Measurements from ENCODE around the gene NTN4.

NTN4 gene

GRCh38 chr12:95803817-95804216 lies 13.3 kb upstream of the NTN4 start:
- Histone ChIP-seq H3K9ac (ENCODE audit: low read length) (no peak overlapping the region), H3F3A (ENCODE audit: insufficient read depth, low read length) (no peaks in the 10 kb centered on the region), H4K20me1 (ENCODE audit: insufficient read depth, low read length) (no peaks in the 10 kb centered on the region), H2AFZ (ENCODE audit: low read length) (no peak overlapping the region), H3K4me3 (ENCODE audit: low read depth, low read length, poor library complexity, severe bottlenecking) (no peak overlapping the region), H3K9me2 (ENCODE audit: low read depth, low read length) (no peaks in the 10 kb centered on the region), H3K4me2 (ENCODE audit: low read length) (no peak overlapping the region), H3K4me1 (ENCODE audit: insufficient read depth, low read length, severe bottlenecking) (no peaks in the 10 kb centered on the region), H3K79me2 (ENCODE audit: insufficient read depth, low read length) (no peaks in the 10 kb centered on the region), H3K36me3 (ENCODE audit: insufficient read depth, low read length) (no peaks in the 10 kb centered on the region), H3K27ac (ENCODE audit: low read depth, low read length, poor library complexity, severe bottlenecking) (no peak overlapping the region), H3K27me3 (ENCODE audit: insufficient read depth, low read length) (no peaks in the 10 kb centered on the region), H3K9me3 (ENCODE audit: low read length) (no peaks in the 10 kb centered on the region)
- TF ChIP-seq EZH2 (IDR thresholded peaks at IDR 0.05; ENCODE audit: borderline replicate concordance, low read length) (no peak), CTCF (IDR thresholded peaks at IDR 0.05; ENCODE audit: low read length) (no peak)

- H3K4me1 ChIP-seq (ENCODE audit: insufficient read depth, low read length, severe bottlenecking): no peaks in the 10 kb centered on the region
- H3K27ac ChIP-seq (ENCODE audit: low read depth, low read length, poor library complexity, severe bottlenecking): no peak overlapping the region
These were observed 12.1 kb upstream of the NTN4 start for GRCh38 chr12:95802482-95803270.

GRCh38 chr12:95796982-95797289 lies 6.4 kb upstream of the NTN4 start:
- no peaks in the 10 kb centered on the region for H3K36me3 ChIP-seq (ENCODE audit: insufficient read depth, low read length)
- H3K9ac ChIP-seq (ENCODE audit: low read length): no peak overlapping the region
- TF ChIP-seq EZH2 (IDR thresholded peaks at IDR 0.05; ENCODE audit: borderline replicate concordance, low read length): no peak
- no peak for TF ChIP-seq CTCF (IDR thresholded peaks at IDR 0.05; ENCODE audit: low read length)
- H3K27me3 ChIP-seq (ENCODE audit: insufficient read depth, low read length): 0 out of 2 replicates have a peak, but pooled peaks cover 3% of the 10 kb centered on the region
- H3K4me1 ChIP-seq (ENCODE audit: insufficient read depth, low read length, severe bottlenecking): no peaks in the 10 kb centered on the region
- no peak overlapping the region for H3K27ac ChIP-seq (ENCODE audit: low read depth, low read length, poor library complexity, severe bottlenecking)
- H3F3A ChIP-seq (ENCODE audit: insufficient read depth, low read length): no peaks in the 10 kb centered on the region
- H3K4me3 ChIP-seq (ENCODE audit: low read depth, low read length, poor library complexity, severe bottlenecking): no peak overlapping the region
- H4K20me1 ChIP-seq (ENCODE audit: insufficient read depth, low read length): no peaks in the 10 kb centered on the region
- H2AFZ ChIP-seq (ENCODE audit: low read length): no peak overlapping the region
- no peaks in the 10 kb centered on the region for H3K9me2 ChIP-seq (ENCODE audit: low read depth, low read length)
- no peaks in the 10 kb centered on the region for H3K9me3 ChIP-seq (ENCODE audit: low read length)
- H3K4me2 ChIP-seq (ENCODE audit: low read length): no peak overlapping the region
- no peaks in the 10 kb centered on the region for H3K79me2 ChIP-seq (ENCODE audit: insufficient read depth, low read length)

More at GRCh38 chr12:95802482-95803270, 12.1 kb upstream of the NTN4 start:
- H3K4me3 ChIP-seq (ENCODE audit: low read depth, low read length, poor library complexity, severe bottlenecking): no peak overlapping the region
- H3K4me2 ChIP-seq (ENCODE audit: low read length): no peak overlapping the region
- H3K9me3 ChIP-seq (ENCODE audit: low read length): no peaks in the 10 kb centered on the region
- TF ChIP-seq CTCF (IDR thresholded peaks at IDR 0.05; ENCODE audit: low read length) (no peak), EZH2 (IDR thresholded peaks at IDR 0.05; ENCODE audit: borderline replicate concordance, low read length) (no peak)
- no peaks in the 10 kb centered on the region for H3F3A ChIP-seq (ENCODE audit: insufficient read depth, low read length)
- no peak overlapping the region for H2AFZ ChIP-seq (ENCODE audit: low read length)
- H3K36me3 ChIP-seq (ENCODE audit: insufficient read depth, low read length): no peaks in the 10 kb centered on the region
- H4K20me1 ChIP-seq (ENCODE audit: insufficient read depth, low read length): no peaks in the 10 kb centered on the region
- H3K79me2 ChIP-seq (ENCODE audit: insufficient read depth, low read length): no peaks in the 10 kb centered on the region
- no peaks in the 10 kb centered on the region for H3K9me2 ChIP-seq (ENCODE audit: low read depth, low read length)
- H3K9ac ChIP-seq (ENCODE audit: low read length): no peak overlapping the region
- no peaks in the 10 kb centered on the region for H3K27me3 ChIP-seq (ENCODE audit: insufficient read depth, low read length)

Measured in OCI-LY1 (cell line).